A172 (cell line): Measurements from ENCODE around the gene TMEM256. TPM values are rescaled to one million over a fixed set of nuclear protein-coding genes. Genes with fewer than 3 reads are reported as not detected.

Experiments used
- total RNA-seq: library from RNA; depleted of rRNA; stranded (reverse); fragments of >200 nt; shearing (Covaris generic); gene quantifications from 2 replicates; pipeline ENCODE4 v1.2.3, GENCODE V29; 2014; rRNA removed

The TMEM256 gene
- total RNA-seq, 1 experiment from 2014 or later, result 80.4 TPM

Other genes starting within 250 kb of the TMEM256 start
- 0.86 and 0.98 TPM in 2 replicates for gene ASGR1, start 224.7 kb downstream of the TMEM256 start, total RNA-seq
- 7.2 and 7.3 TPM in 2 replicates for gene DLG4, start 184.3 kb downstream of the TMEM256 start, total RNA-seq
- gene ACADVL, start 184.2 kb downstream of the TMEM256 start, total RNA-seq, result 278 and 349 TPM in 2 replicates
- 65.1 and 82.4 TPM in 2 replicates for gene DVL2, start 169.6 kb downstream of the TMEM256 start, total RNA-seq
- gene PHF23, start 164.6 kb downstream of the TMEM256 start, total RNA-seq, result 59.5 and 75.3 TPM in 2 replicates
- gene GABARAP, start 161.6 kb downstream of the TMEM256 start, total RNA-seq, result 144 and 238 TPM in 2 replicates
- 34.2 and 36.9 TPM in 2 replicates for gene CTDNEP1, start 152.4 kb downstream of the TMEM256 start, total RNA-seq
- 102 and 104 TPM in 2 replicates for gene ELP5, start 151.9 kb downstream of the TMEM256 start, total RNA-seq
- gene CLDN7, start 141.6 kb downstream of the TMEM256 start, total RNA-seq, result 1.2 TPM in 1 of 2 replicates, not detected in the other
- not detected in 2 replicates for gene SLC2A4, start 122.4 kb downstream of the TMEM256 start, total RNA-seq
- gene YBX2, start 109.5 kb downstream of the TMEM256 start, total RNA-seq, result 0.86 and 1.1 TPM in 2 replicates
- gene EIF5A, start 96.5 kb downstream of the TMEM256 start, total RNA-seq, result 844 and 911 TPM in 2 replicates
- gene GPS2, start 88.7 kb downstream of the TMEM256 start, total RNA-seq, result 100 and 114 TPM in 2 replicates
- gene NEURL4, start 74.8 kb downstream of the TMEM256 start, total RNA-seq, result 9.8 and 12.2 TPM in 2 replicates
- gene ACAP1, start 67.6 kb downstream of the TMEM256 start, total RNA-seq, result 0.90 and 4.1 TPM in 2 replicates
- gene KCTD11, start 51.9 kb downstream of the TMEM256 start, total RNA-seq, result 13.9 and 19.5 TPM in 2 replicates
- gene TMEM95, start 48.9 kb downstream of the TMEM256 start, total RNA-seq, result not detected in 2 replicates
- gene TNK1, start 23.0 kb downstream of the TMEM256 start, total RNA-seq, result 0.07 TPM in 1 of 2 replicates, not detected in the other
- 73.2 and 74.7 TPM in 2 replicates for gene PLSCR3, start 9.6 kb downstream of the TMEM256 start, total RNA-seq
- gene NLGN2, start 3.7 kb upstream of the TMEM256 start, total RNA-seq, result 11.3 and 12.3 TPM in 2 replicates
- not detected in 2 replicates for gene SPEM1, start 16.2 kb upstream of the TMEM256 start, total RNA-seq
- not detected in 2 replicates for gene SPEM2, start 21.5 kb upstream of the TMEM256 start, total RNA-seq
- not detected in 2 replicates for gene SPEM3, start 24.8 kb upstream of the TMEM256 start, total RNA-seq
- 2.5 and 7.4 TPM in 2 replicates for gene TMEM102, start 31.3 kb upstream of the TMEM256 start, total RNA-seq
- 0.89 TPM in 1 of 2 replicates, not detected in the other for gene FGF11, start 35.4 kb upstream of the TMEM256 start, total RNA-seq
- 14.1 and 20.2 TPM in 2 replicates for gene CHRNB1, start 41.0 kb upstream of the TMEM256 start, total RNA-seq
- 24.8 and 28.4 TPM in 2 replicates for gene ZBTB4, start 75.5 kb upstream of the TMEM256 start, total RNA-seq
- not detected in 2 replicates for gene SLC35G6, start 77.3 kb upstream of the TMEM256 start, total RNA-seq
- 17.8 and 23.4 TPM in 2 replicates for gene POLR2A, start 80.3 kb upstream of the TMEM256 start, total RNA-seq
- gene TNFSF12, start 145.0 kb upstream of the TMEM256 start, total RNA-seq, result 9.3 and 17.0 TPM in 2 replicates
- gene TNFSF13, start 154.7 kb upstream of the TMEM256 start, total RNA-seq, result 3.7 and 4.1 TPM in 2 replicates
- gene SENP3, start 157.8 kb upstream of the TMEM256 start, total RNA-seq, result 162 and 170 TPM in 2 replicates
- gene CD68, start 175.5 kb upstream of the TMEM256 start, total RNA-seq, result 11.5 and 15.6 TPM in 2 replicates
- 246 and 350 TPM in 2 replicates for gene MPDU1, start 179.8 kb upstream of the TMEM256 start, total RNA-seq
- 2.0 and 7.2 TPM in 2 replicates for gene SOX15, start 186.0 kb upstream of the TMEM256 start, total RNA-seq
- 61.1 and 76.5 TPM in 2 replicates for gene FXR2, start 210.8 kb upstream of the TMEM256 start, total RNA-seq
- 64.0 and 77.4 TPM in 2 replicates for gene SAT2, start 223.7 kb upstream of the TMEM256 start, total RNA-seq
- 2.8 TPM in 1 of 2 replicates, not detected in the other for gene SHBG, start 226.0 kb upstream of the TMEM256 start, total RNA-seq
- not detected in 2 replicates for gene ATP1B2, start 246.8 kb upstream of the TMEM256 start, total RNA-seq